ENCODE results near the gene ASB2.

DNA sequence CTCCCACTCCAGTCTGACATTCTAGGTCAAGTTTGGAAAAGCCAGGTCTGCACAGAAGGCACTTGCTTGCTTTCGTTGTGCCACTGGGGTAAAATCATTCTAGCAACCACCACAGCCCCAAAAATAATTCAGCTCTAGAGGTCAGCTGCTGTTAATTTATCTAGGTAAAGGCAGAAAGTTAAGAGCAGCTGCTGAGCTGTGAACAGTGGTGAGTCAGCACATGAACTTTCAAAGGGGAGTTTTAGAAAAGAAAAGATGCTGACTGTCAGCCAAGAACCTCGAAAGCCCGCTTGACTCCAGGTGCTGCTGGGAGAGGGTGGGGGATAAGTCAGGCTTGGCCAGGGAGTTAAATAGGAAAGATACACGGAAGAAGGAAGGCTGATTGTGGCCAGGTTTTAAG is 33.4 kb upstream of the ASB2 start:
- TF ChIP-seq, protein P1, sequence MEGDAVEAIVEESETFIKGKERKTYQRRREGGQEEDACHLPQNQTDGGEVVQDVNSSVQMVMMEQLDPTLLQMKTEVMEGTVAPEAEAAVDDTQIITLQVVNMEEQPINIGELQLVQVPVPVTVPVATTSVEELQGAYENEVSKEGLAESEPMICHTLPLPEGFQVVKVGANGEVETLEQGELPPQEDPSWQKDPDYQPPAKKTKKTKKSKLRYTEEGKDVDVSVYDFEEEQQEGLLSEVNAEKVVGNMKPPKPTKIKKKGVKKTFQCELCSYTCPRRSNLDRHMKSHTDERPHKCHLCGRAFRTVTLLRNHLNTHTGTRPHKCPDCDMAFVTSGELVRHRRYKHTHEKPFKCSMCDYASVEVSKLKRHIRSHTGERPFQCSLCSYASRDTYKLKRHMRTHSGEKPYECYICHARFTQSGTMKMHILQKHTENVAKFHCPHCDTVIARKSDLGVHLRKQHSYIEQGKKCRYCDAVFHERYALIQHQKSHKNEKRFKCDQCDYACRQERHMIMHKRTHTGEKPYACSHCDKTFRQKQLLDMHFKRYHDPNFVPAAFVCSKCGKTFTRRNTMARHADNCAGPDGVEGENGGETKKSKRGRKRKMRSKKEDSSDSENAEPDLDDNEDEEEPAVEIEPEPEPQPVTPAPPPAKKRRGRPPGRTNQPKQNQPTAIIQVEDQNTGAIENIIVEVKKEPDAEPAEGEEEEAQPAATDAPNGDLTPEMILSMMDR (IDR thresholded peaks at IDR 0.05; ENCODE audit: low read depth, low read length, poor library complexity, severe bottlenecking) = no peak
- TF ChIP-seq EZH2phosphoT487 (IDR thresholded peaks at IDR 0.05; ENCODE audit: borderline replicate concordance, low read length) = no peak

Data from DOHH2 (cell line).